ENCODE results near the gene SCTR.

- TF ChIP-seq CTCF (IDR thresholded peaks at IDR 0.05) (no peak), TCF7L2 (IDR thresholded peaks at IDR 0.05; ENCODE audit: low read depth, low read length) (no peak)
These were observed 40.2 kb downstream of the SCTR start for GRCh38 chr2:119483896-119484718.

Data from Panc1 (cell line).